NB4 (cell line): ENCODE results near the gene OLFM1.

Source experiments
- MYC ChIP-seq: IDR thresholded peaks from 2 replicates; pipeline ENCODE4 v1.6.1; 2011; ENCODE audit warnings: low read depth, low read length
- POLR2A ChIP-seq: IDR thresholded peaks from 2 replicates; pipeline ENCODE4 v1.6.1; 2011; ENCODE audit warnings: mild to moderate bottlenecking; ENCODE audit not compliant: insufficient read length; ENCODE audit errors: extremely low read depth
- TF ChIP-seq, protein P1 (sequence below): IDR thresholded peaks from one replicate; pipeline ENCODE4 v1.5.1; 2012; ENCODE audit warnings: low read depth, low read length

DNA sequence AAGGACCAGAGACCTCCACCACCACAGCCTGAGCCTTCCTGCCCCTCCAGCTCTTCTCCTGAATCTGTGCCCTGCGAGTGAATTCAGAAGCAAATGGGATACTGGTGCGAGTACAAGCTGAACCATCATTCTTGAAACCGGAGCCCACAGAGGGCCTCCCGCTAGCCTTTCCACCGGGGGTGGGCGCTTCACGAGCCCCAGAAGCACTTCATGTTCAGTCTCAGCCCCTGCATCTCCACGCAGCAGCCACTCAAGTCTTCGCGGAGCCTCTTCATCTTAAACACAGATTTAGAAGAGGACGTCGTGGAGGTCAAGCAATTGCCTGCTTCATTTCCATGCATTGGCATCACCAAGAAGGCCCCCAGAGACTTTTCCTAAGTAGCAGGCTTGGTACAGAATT lies 26.0 kb upstream of the OLFM1 start:
- TF ChIP-seq POLR2A (no peak), MYC (no peak)
- TF ChIP-seq, protein P1, sequence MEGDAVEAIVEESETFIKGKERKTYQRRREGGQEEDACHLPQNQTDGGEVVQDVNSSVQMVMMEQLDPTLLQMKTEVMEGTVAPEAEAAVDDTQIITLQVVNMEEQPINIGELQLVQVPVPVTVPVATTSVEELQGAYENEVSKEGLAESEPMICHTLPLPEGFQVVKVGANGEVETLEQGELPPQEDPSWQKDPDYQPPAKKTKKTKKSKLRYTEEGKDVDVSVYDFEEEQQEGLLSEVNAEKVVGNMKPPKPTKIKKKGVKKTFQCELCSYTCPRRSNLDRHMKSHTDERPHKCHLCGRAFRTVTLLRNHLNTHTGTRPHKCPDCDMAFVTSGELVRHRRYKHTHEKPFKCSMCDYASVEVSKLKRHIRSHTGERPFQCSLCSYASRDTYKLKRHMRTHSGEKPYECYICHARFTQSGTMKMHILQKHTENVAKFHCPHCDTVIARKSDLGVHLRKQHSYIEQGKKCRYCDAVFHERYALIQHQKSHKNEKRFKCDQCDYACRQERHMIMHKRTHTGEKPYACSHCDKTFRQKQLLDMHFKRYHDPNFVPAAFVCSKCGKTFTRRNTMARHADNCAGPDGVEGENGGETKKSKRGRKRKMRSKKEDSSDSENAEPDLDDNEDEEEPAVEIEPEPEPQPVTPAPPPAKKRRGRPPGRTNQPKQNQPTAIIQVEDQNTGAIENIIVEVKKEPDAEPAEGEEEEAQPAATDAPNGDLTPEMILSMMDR, result no peak
